ENCODE measurements around the gene IFNL4. TPM values are rescaled to one million over a fixed set of nuclear protein-coding genes. Genes with fewer than 3 reads are reported as not detected.

IFNL4 gene
- not detected for total RNA-seq

DNA sequence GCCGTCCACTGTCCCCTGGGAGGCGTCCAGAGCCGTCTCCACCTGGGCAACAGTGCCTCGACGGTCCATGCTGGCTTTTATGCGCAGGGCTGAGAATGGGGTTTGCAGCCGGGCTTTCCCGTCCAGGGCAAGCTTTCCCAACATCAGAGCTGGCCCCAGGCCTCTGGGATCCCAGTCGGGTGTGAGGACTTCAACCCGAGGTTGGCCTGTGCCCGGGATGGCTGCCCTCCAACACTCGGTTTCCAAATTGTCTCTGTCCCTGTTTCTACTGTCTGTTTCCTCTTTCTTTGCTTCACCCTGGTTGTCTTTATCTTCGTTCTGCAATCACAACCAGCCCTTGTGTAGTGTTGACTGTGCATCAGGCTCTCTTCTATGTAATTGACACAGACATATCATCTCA, at the start of gene IFNL4:
Gene IFNL4, minus strand, starts transcription at position 51 of the 400 bp plus-strand sequence.

GRCh38 chr19:39296055-39296645, 47.5 kb upstream of the IFNL4 start, which contains the start of gene IFNL1:
TSS of gene IFNL1 (plus strand) at chr19:39296407. CDS start at chr19:39296422, 15 bp downstream.

GRCh38 chr19:39268085-39268484, 19.4 kb upstream of the IFNL4 start, which contains the start of gene IFNL2:
TSS of gene IFNL2 (plus strand) at chr19:39268396. CDS start at chr19:39268569, 173 bp downstream.

DNA sequence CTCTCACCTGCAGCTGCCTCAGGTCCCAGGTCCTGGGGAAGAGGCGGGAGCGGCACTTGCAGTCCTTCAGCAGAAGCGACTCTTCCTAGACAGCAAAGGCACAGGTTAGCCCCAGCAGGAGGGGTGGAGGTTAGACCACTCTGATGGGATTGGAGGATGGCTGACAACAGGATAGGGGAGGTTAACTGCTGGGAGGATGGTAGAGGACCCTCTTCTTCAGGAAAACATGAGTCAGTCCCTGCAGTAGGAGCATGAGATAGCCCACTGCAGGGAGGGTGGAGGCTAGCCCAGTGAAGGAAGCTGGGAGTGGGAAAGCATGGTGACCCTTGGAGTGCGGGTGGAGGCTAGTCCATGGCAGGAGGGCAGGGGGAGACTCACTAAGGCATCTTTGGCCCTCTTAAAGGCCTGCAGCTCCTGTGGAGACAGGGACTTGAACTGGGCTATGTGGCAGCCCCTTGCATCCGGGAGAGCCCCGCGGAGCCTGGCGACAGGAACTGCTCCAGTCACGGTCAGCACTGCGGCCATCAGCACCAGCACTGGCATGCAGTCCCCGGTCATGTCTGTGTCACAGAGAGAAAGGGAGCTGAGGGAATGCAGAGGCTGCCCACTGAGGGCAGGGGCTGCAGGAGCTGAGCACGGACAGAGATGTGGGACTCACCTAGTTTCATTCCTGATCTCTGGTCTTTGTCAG, 4.1 kb downstream of the IFNL4 start, which contains the start of gene IFNL3:
Gene IFNL3, minus strand, starts transcription at position 597 of the 691 bp plus-strand sequence. Its CDS starts 39 bp downstream, at position 558.

GRCh38 chr19:39203372-39204341, 45.0 kb downstream of the IFNL4 start, which contains the start of gene SYCN:
TSS of gene SYCN (minus strand) at chr19:39204263. CDS start at chr19:39204254, 9 bp downstream.

GRCh38 chr19:39196860-39197562, 51.6 kb downstream of the IFNL4 start, which contains the start of gene NCCRP1:
TSS of gene NCCRP1 (plus strand) at chr19:39196964. CDS start at chr19:39196983, 19 bp downstream.

Other genes with a start within 250 kb of the IFNL4 start
- gene FBXO27, start 216.3 kb downstream of the IFNL4 start, total RNA-seq, result 9.3 TPM
- gene ACP7, start 164.5 kb downstream of the IFNL4 start, total RNA-seq, result not detected
- gene PAK4, start 123.1 kb downstream of the IFNL4 start, total RNA-seq, result 31.8 TPM
- gene NCCRP1, start 51.9 kb downstream of the IFNL4 start, total RNA-seq, result 20.0 TPM
- not detected for gene SYCN, start 44.6 kb downstream of the IFNL4 start, total RNA-seq
- gene IFNL3, start 3.9 kb downstream of the IFNL4 start, total RNA-seq, result not detected
- not detected for gene IFNL2, start 19.5 kb upstream of the IFNL4 start, total RNA-seq
- gene IFNL1, start 47.6 kb upstream of the IFNL4 start, total RNA-seq, result not detected
- gene LRFN1, start 72.0 kb upstream of the IFNL4 start, total RNA-seq, result 20.6 TPM
- 7.3 TPM for gene GMFG, start 87.2 kb upstream of the IFNL4 start, total RNA-seq
- 81.2 TPM for gene SAMD4B, start 93.6 kb upstream of the IFNL4 start, total RNA-seq
- gene PAF1, start 142.2 kb upstream of the IFNL4 start, total RNA-seq, result 34.6 TPM
- gene MED29, start 142.5 kb upstream of the IFNL4 start, total RNA-seq, result 19.4 TPM
- gene ZFP36, start 158.0 kb upstream of the IFNL4 start, total RNA-seq, result 23.1 TPM
- gene PLEKHG2, start 163.8 kb upstream of the IFNL4 start, total RNA-seq, result 34.6 TPM
- 77.1 TPM for gene RPS16, start 187.1 kb upstream of the IFNL4 start, total RNA-seq
- gene SUPT5H, start 196.7 kb upstream of the IFNL4 start, total RNA-seq, result 76.5 TPM
- gene TIMM50, start 232.0 kb upstream of the IFNL4 start, total RNA-seq, result 46.6 TPM

All from camera-type eye (tissue), 1 donor.